SU-DHL-6 (cell line): Measurements from ENCODE around the gene NEK4.

Experiments
- H2AFZ ChIP-seq: fragments of 200-600 bp; sonication (generic); 2 replicates; pipeline ENCODE4 v1.6.1; 2014; ENCODE audit warnings: low read depth, mild to moderate bottlenecking, moderate library complexity, mixed read lengths, antibody characterized with exemption, low read length; ENCODE audit not compliant: severe bottlenecking
- H3F3A ChIP-seq: fragments of 200-600 bp; shearing (Covaris generic); 2 replicates; pipeline ENCODE4 v1.6.0; 2016; ENCODE audit warnings: antibody characterized with exemption, mild to moderate bottlenecking; ENCODE audit not compliant: insufficient read depth
- H3K27ac ChIP-seq: fragments of 200-600 bp; sonication (generic); 2 replicates; pipeline ENCODE4 v1.5.1; 2016; ENCODE audit warnings: low read depth, mild to moderate bottlenecking, low read length, moderate library complexity, mixed read lengths
- H3K27me3 ChIP-seq: fragments of 200-600 bp; sonication (generic), shearing (Covaris generic); 2 replicates; pipeline ENCODE4 v1.6.0; 2014; ENCODE audit warnings: mild to moderate bottlenecking, low read length
- H3K36me3 ChIP-seq: fragments of 200-600 bp; sonication (generic); 2 replicates; pipeline ENCODE4 v1.6.1; 2014; ENCODE audit warnings: mild to moderate bottlenecking, low read length, mixed read lengths
- H3K4me2 ChIP-seq: fragments of 300-600, 200-600 bp; shearing (Covaris generic), sonication (generic); 2 replicates; pipeline ENCODE4 v1.6.0; 2014; ENCODE audit warnings: low read length, low read depth, mild to moderate bottlenecking; ENCODE audit not compliant: poor library complexity, severe bottlenecking
- H3K4me3 ChIP-seq: fragments of 200-600 bp; sonication (generic); 2 replicates; pipeline ENCODE4 v1.5.1; 2014; ENCODE audit warnings: antibody characterized with exemption, low read length, mild to moderate bottlenecking, mixed read lengths; ENCODE audit not compliant: insufficient read depth, poor library complexity, severe bottlenecking
- H3K79me2 ChIP-seq: fragments of 200-600 bp; sonication (generic); 2 replicates; pipeline ENCODE4 v1.6.1; 2014; ENCODE audit warnings: mild to moderate bottlenecking, low read length, moderate library complexity; ENCODE audit not compliant: insufficient read depth
- H3K9ac ChIP-seq: fragments of 200-600 bp; sonication (generic); 2 replicates; pipeline ENCODE4 v1.7.0; 2014; ENCODE audit warnings: mild to moderate bottlenecking, low read length
- H3K9me2 ChIP-seq: fragments of 200-600 bp; sonication (generic); replicated peaks from 2 replicates; pipeline ENCODE4 v1.6.1; 2014; ENCODE audit warnings: low read length; ENCODE audit not compliant: insufficient read depth
- H3K9me3 ChIP-seq: fragments of 200-600 bp; sonication (generic); 2 replicates; pipeline ENCODE4 v1.6.1; 2014; ENCODE audit warnings: low read length, mixed read lengths; ENCODE audit not compliant: insufficient read depth
- H4K20me1 ChIP-seq: fragments of 200-600 bp; sonication (generic); 2 replicates; pipeline ENCODE4 v1.6.1; 2014; ENCODE audit warnings: low read depth, mild to moderate bottlenecking, antibody characterized with exemption, low read length, moderate library complexity, mixed read lengths
- EZH2phosphoT487 ChIP-seq: fragments of 200-600 bp; sonication (generic), shearing (Covaris generic); conservative IDR thresholded peaks from 2 replicates; pipeline ENCODE4 v1.6.1; 2018; ENCODE audit warnings: mild to moderate bottlenecking, antibody characterized with exemption, low read length, moderate library complexity, mixed read lengths
- TF ChIP-seq, protein P1 (sequence below): fragments of 200-600 bp; sonication (generic); IDR thresholded peaks from one replicate; pipeline ENCODE4 v1.5.1; 2017; ENCODE audit warnings: antibody characterized with exemption, mild to moderate bottlenecking, low read length, moderate library complexity; ENCODE audit not compliant: insufficient read depth, poor library complexity, severe bottlenecking

Gene NEK4

DNA sequence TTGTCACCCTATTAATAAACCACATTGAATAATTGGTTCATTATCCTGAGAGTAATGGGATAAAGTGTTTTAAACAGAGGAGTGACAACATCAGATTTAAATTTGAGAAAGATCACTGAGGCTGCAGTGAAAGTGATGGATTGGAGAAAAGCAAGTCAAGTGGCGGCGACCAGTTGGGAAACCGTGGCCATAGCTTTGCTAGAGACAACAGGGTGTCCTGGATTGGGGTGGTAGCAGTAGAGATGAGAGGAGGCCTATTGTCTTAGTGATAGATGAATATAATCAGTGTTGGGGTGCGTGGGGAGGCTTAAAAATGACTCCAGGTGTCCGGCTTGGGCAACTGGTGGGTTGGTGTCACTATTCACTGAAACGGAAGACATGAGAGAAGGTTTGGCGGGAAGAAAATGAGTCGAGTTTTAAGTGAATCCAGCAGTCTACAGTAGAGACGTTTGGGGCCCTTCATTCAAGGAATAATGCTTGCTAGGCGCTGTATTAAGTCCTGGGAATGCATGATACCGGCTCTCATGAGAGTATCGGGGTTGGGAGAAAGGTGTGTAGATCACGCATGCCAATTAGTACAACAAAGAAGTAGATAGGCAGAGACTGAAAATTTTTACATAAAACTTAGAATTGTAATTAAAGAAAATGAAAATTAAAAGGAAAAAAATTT lies 819 bp downstream of the NEK4 start:
- Histone ChIP-seq H3K79me2 (no peaks in the 10 kb centered on the region), H3F3A (no peaks in the 10 kb centered on the region; the same call in 1 of the 2 replicates), H3K9me2 (no peaks in the 10 kb centered on the region), H4K20me1 (no peaks in the 10 kb centered on the region), H3K27ac (no peak overlapping the region), H3K9me3 (no peaks in the 10 kb centered on the region), H2AFZ (peak overlapping the region; percentile 95), H3K9ac (peak overlapping the region; percentile 66), H3K36me3 (no peaks in the 10 kb centered on the region), H3K4me2 (peak overlapping the region; percentile 93), H3K27me3 (no peaks in the 10 kb centered on the region), H3K4me3 (peak overlapping the region; percentile 84)
- TF ChIP-seq, protein P1, sequence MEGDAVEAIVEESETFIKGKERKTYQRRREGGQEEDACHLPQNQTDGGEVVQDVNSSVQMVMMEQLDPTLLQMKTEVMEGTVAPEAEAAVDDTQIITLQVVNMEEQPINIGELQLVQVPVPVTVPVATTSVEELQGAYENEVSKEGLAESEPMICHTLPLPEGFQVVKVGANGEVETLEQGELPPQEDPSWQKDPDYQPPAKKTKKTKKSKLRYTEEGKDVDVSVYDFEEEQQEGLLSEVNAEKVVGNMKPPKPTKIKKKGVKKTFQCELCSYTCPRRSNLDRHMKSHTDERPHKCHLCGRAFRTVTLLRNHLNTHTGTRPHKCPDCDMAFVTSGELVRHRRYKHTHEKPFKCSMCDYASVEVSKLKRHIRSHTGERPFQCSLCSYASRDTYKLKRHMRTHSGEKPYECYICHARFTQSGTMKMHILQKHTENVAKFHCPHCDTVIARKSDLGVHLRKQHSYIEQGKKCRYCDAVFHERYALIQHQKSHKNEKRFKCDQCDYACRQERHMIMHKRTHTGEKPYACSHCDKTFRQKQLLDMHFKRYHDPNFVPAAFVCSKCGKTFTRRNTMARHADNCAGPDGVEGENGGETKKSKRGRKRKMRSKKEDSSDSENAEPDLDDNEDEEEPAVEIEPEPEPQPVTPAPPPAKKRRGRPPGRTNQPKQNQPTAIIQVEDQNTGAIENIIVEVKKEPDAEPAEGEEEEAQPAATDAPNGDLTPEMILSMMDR: no peak
- no peak for TF ChIP-seq EZH2phosphoT487

DNA sequence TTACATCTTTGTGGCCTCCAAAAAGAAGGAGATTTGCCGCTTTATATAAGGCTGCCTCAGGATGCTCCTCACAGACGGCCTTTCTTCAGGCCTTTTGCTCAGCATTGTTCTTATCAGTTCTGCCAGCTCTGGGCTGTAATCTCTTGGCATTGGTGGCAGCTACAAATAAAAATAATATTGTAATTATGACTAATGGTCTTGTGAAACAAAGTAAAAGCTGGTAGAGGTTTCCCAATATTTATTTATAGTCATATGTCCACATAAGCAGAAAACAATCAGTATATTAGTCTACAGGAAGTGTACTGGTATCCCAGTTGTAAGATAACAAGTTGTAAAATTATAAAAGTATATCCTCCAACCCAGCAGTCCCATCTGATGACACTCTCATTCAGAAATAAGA lies 7.3 kb downstream of the NEK4 start:
- Histone ChIP-seq H3F3A (no peaks in the 10 kb centered on the region), H3K27ac (no peak overlapping the region), H3K9ac (no peak overlapping the region), H3K4me2 (no peak overlapping the region), H3K9me2 (no peaks in the 10 kb centered on the region), H3K9me3 (no peaks in the 10 kb centered on the region), H3K36me3 (no peaks in the 10 kb centered on the region; the same call in 1 of the 2 replicates), H2AFZ (no peak overlapping the region), H3K79me2 (no peaks in the 10 kb centered on the region), H4K20me1 (no peaks in the 10 kb centered on the region), H3K4me3 (no peak overlapping the region), H3K27me3 (no peaks in the 10 kb centered on the region)
- TF ChIP-seq, protein P1: no peak
- no peak for TF ChIP-seq EZH2phosphoT487

DNA sequence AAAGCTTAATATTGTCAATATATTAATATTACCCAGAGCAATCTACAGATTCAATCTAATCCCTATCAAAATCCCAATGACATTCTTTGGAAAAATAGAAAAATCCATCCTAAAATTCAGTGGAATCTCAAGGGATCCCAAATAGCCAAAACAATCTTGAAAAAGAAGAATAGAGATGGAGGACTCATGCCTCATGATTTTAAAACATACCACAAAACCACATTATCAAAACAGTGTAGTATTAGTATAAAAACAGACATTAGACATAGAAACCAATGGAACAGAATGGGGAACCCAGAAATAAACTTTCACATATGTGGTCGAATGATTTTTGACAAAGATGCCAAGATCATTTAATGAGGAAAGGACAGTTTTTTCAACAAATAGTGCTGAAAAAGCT lies 14.6 kb downstream of the NEK4 start:
- Histone ChIP-seq H3K9ac (no peak overlapping the region), H4K20me1 (no peaks in the 10 kb centered on the region), H3K4me3 (no peak overlapping the region), H3F3A (no peaks in the 10 kb centered on the region), H3K79me2 (no peaks in the 10 kb centered on the region), H3K9me3 (no peaks in the 10 kb centered on the region), H3K27me3 (no peaks in the 10 kb centered on the region), H3K9me2 (no peaks in the 10 kb centered on the region), H3K4me2 (no peak overlapping the region), H3K36me3 (peaks cover 5% of the 10 kb centered on the region; the same call in 1 of the 2 replicates), H2AFZ (no peak overlapping the region), H3K27ac (no peak overlapping the region)
- TF ChIP-seq, protein P1: no peak
- TF ChIP-seq EZH2phosphoT487: no peak
